ENCODE results near the gene GABRR3. TPM values are rescaled to one million over a fixed set of nuclear protein-coding genes. Genes with fewer than 3 reads are reported as not detected.

GABRR3 gene
- total RNA-seq, 1 donor from 2014 or later = not detected

- Mint-ChIP-seq H3K27ac (ENCODE audit: unreplicated experiment) (no peak overlapping the region), H3K27me3 (ENCODE audit: unreplicated experiment) (no peaks in the 10 kb centered on the region), H3K4me1 (ENCODE audit: unreplicated experiment) (peaks cover 6% of the 10 kb centered on the region), H3K9me3 (ENCODE audit: unreplicated experiment) (no peaks in the 10 kb centered on the region), H3K36me3 (ENCODE audit: unreplicated experiment) (peaks cover 52% of the 10 kb centered on the region), H3K4me3 (ENCODE audit: unreplicated experiment) (no peak overlapping the region)
- no peak for TF ChIP-seq CTCF (IDR thresholded peaks at IDR 0.05)
- no peak for DNase-seq (ENCODE audit: extremely low spot score, unreplicated experiment)
Observed at GRCh38 chr3:97948351-97949109, 86.6 kb downstream of the GABRR3 start.

GRCh38 chr3:97942801-97943546 lies 92.1 kb downstream of the GABRR3 start:
- Mint-ChIP-seq H3K4me3 (ENCODE audit: unreplicated experiment) (no peak overlapping the region), H3K9me3 (ENCODE audit: unreplicated experiment) (no peaks in the 10 kb centered on the region), H3K36me3 (ENCODE audit: unreplicated experiment) (peaks cover 31% of the 10 kb centered on the region), H3K27ac (ENCODE audit: unreplicated experiment) (no peak overlapping the region), H3K27me3 (ENCODE audit: unreplicated experiment) (no peaks in the 10 kb centered on the region), H3K4me1 (ENCODE audit: unreplicated experiment) (peaks cover 15% of the 10 kb centered on the region)
- TF ChIP-seq CTCF (IDR thresholded peaks at IDR 0.05) = no peak
- DNase-seq (ENCODE audit: extremely low spot score, unreplicated experiment) = no peak

- Mint-ChIP-seq H3K4me1 (ENCODE audit: unreplicated experiment) (peaks cover 15% of the 10 kb centered on the region), H3K9me3 (ENCODE audit: unreplicated experiment) (no peaks in the 10 kb centered on the region), H3K4me3 (ENCODE audit: unreplicated experiment) (no peak overlapping the region), H3K36me3 (ENCODE audit: unreplicated experiment) (peaks cover 27% of the 10 kb centered on the region), H3K27me3 (ENCODE audit: unreplicated experiment) (no peaks in the 10 kb centered on the region), H3K27ac (ENCODE audit: unreplicated experiment) (no peak overlapping the region)
- no peak for DNase-seq (ENCODE audit: extremely low spot score, unreplicated experiment)
- peak; percentile 15 for TF ChIP-seq CTCF (IDR thresholded peaks at IDR 0.05)
Observed at GRCh38 chr3:97940034-97940433, 95.1 kb downstream of the GABRR3 start.

GRCh38 chr3:97939401-97939800 lies 95.7 kb downstream of the GABRR3 start:
- no peak overlapping the region for H3K27ac Mint-ChIP-seq (ENCODE audit: unreplicated experiment)
- H3K4me1 Mint-ChIP-seq (ENCODE audit: unreplicated experiment) = peaks cover 15% of the 10 kb centered on the region
- no peaks in the 10 kb centered on the region for H3K27me3 Mint-ChIP-seq (ENCODE audit: unreplicated experiment)
- no peak overlapping the region for H3K4me3 Mint-ChIP-seq (ENCODE audit: unreplicated experiment)
- DNase-seq (ENCODE audit: extremely low spot score, unreplicated experiment) = no peak
- TF ChIP-seq CTCF (IDR thresholded peaks at IDR 0.05) = no peak
- H3K9me3 Mint-ChIP-seq (ENCODE audit: unreplicated experiment) = no peaks in the 10 kb centered on the region
- peaks cover 27% of the 10 kb centered on the region for H3K36me3 Mint-ChIP-seq (ENCODE audit: unreplicated experiment)

- TF ChIP-seq CTCF (IDR thresholded peaks at IDR 0.05) = no peak
- no peak overlapping the region for H3K4me3 Mint-ChIP-seq (ENCODE audit: unreplicated experiment)
- H3K27ac Mint-ChIP-seq (ENCODE audit: unreplicated experiment) = no peak overlapping the region
Observed at GRCh38 chr3:97938444-97938843, 96.7 kb downstream of the GABRR3 start.

More at GRCh38 chr3:97938444-97938843, 96.7 kb downstream of the GABRR3 start:
- Mint-ChIP-seq H3K9me3 (ENCODE audit: unreplicated experiment) (no peaks in the 10 kb centered on the region), H3K36me3 (ENCODE audit: unreplicated experiment) (peaks cover 21% of the 10 kb centered on the region), H3K27me3 (ENCODE audit: unreplicated experiment) (no peaks in the 10 kb centered on the region), H3K4me1 (ENCODE audit: unreplicated experiment) (peaks cover 7% of the 10 kb centered on the region)
- no peak for DNase-seq (ENCODE audit: extremely low spot score, unreplicated experiment)

All from osteocyte (in vitro differentiated cells).